HCT116 (cell line): ENCODE data around the gene C20orf144.

Experiments used
- CBX3 ChIP-seq: IDR thresholded peaks from 2 replicates; pipeline ENCODE4 v1.6.1; 2012; ENCODE audit warnings: low read depth
- CEBPB ChIP-seq: IDR thresholded peaks from 2 replicates; pipeline ENCODE4 v1.6.1; 2012; ENCODE audit warnings: low read depth
- EGR1 ChIP-seq: IDR thresholded peaks from 2 replicates; pipeline ENCODE4 v1.6.1; 2012; ENCODE audit warnings: low read depth
- EZH2 ChIP-seq: fragments of 200-600 bp; sonication (generic); IDR thresholded peaks from 2 replicates; pipeline ENCODE4 v1.6.1; 2017; ENCODE audit warnings: antibody characterized with exemption, mixed run types
- POLR2A ChIP-seq: IDR thresholded peaks from 2 replicates; pipeline ENCODE4 v1.7.0; 2011; ENCODE audit warnings: borderline replicate concordance; ENCODE audit not compliant: insufficient read depth, insufficient read length; ENCODE audit errors: extremely low read depth
- POLR2AphosphoS5 ChIP-seq: IDR thresholded peaks from 2 replicates; pipeline ENCODE4 v1.6.1; 2011; ENCODE audit warnings: mild to moderate bottlenecking, low read depth, low read length, moderate library complexity
- SP1 ChIP-seq: IDR thresholded peaks from 2 replicates; pipeline ENCODE4 v1.6.1; 2012; ENCODE audit warnings: low read depth
- TCF7L2 ChIP-seq: IDR thresholded peaks from 2 replicates; pipeline ENCODE4 v1.7.0; 2011; ENCODE audit warnings: borderline replicate concordance, inconsistent platforms; ENCODE audit not compliant: insufficient read depth, insufficient read length; ENCODE audit errors: extremely low read depth
- YY1 ChIP-seq: IDR thresholded peaks from 2 replicates; pipeline ENCODE4 v1.6.1; 2011; ENCODE audit warnings: low read length, low read depth, moderate library complexity, mild to moderate bottlenecking; ENCODE audit not compliant: insufficient replicate concordance; ENCODE audit errors: extremely low read depth
- TF ChIP-seq, protein P1 (sequence below): IDR thresholded peaks from 2 replicates; pipeline ENCODE4 v1.6.1; 2011; ENCODE audit warnings: mild to moderate bottlenecking, low read length, moderate library complexity; ENCODE audit not compliant: insufficient replicate concordance; ENCODE audit errors: extremely low read depth
- TF ChIP-seq, protein P2 (sequence below), 3 experiments: fragments of 200-600 bp in 1 of 3; sonication (generic) in 1 of 3; IDR thresholded peaks in 2 of 3; conservative IDR thresholded peaks in 1 of 3; 2 replicates each; pipeline ENCODE4 v1.5.1; 2012 to 2017; ENCODE audit warnings: low read depth in 2 of 3, low read length in 2 of 3, antibody characterized with exemption in 1 of 3, borderline replicate concordance in 1 of 3, control low read depth in 1 of 3, mild to moderate bottlenecking in 1 of 3, mixed read lengths in 1 of 3, mixed run types in 1 of 3, moderate library complexity in 1 of 3; ENCODE audit not compliant: insufficient read depth in 1 of 3
- TF ChIP-seq, protein P3 (sequence below): IDR thresholded peaks from 2 replicates; pipeline ENCODE4 v1.6.1; 2012; ENCODE audit warnings: low read depth
- TF ChIP-seq, protein P4 (sequence below): IDR thresholded peaks from 2 replicates; pipeline ENCODE4 v1.6.1; 2012

DNA sequence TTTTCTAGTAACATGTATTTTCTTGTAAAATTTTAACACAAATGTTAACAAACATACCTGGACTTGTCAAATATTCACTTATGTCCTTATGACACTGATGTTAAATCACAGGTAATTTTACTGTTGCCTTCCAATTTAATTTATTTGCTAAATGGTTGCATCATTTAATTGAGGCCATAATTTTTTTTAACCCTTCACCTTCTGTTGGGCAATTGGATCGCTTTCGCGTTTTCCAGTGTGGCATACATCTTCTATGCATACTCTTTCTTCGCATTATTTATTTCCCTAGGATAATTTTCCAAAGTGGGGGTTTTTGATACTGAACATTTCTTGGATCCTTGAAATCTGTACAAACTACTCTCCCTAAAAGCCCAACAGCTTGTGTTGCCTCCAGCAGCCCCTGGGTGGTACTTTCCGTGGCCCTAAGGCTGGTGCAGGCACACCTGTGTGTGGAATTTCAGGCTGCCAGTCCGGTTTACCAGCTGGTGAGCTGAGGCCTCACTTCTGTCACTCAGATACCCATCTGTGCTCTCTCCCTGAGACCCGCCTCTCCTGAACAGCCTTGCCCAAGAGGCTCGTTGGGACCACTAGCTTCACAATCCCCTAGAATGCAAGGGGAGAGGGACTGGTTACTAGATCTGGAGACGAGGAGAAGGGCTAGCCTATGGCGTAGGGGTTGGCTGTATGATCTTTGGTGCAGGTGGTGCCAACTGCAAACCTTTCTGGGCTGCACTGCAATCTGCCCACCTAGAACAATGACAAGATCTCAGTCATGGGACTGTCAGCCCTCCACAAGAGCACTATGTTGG is 11.2 kb upstream of the C20orf144 start:
- TF ChIP-seq, protein P1, sequence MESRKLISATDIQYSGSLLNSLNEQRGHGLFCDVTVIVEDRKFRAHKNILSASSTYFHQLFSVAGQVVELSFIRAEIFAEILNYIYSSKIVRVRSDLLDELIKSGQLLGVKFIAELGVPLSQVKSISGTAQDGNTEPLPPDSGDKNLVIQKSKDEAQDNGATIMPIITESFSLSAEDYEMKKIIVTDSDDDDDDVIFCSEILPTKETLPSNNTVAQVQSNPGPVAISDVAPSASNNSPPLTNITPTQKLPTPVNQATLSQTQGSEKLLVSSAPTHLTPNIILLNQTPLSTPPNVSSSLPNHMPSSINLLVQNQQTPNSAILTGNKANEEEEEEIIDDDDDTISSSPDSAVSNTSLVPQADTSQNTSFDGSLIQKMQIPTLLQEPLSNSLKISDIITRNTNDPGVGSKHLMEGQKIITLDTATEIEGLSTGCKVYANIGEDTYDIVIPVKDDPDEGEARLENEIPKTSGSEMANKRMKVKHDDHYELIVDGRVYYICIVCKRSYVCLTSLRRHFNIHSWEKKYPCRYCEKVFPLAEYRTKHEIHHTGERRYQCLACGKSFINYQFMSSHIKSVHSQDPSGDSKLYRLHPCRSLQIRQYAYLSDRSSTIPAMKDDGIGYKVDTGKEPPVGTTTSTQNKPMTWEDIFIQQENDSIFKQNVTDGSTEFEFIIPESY, result no peak
- TF ChIP-seq, protein P2, sequence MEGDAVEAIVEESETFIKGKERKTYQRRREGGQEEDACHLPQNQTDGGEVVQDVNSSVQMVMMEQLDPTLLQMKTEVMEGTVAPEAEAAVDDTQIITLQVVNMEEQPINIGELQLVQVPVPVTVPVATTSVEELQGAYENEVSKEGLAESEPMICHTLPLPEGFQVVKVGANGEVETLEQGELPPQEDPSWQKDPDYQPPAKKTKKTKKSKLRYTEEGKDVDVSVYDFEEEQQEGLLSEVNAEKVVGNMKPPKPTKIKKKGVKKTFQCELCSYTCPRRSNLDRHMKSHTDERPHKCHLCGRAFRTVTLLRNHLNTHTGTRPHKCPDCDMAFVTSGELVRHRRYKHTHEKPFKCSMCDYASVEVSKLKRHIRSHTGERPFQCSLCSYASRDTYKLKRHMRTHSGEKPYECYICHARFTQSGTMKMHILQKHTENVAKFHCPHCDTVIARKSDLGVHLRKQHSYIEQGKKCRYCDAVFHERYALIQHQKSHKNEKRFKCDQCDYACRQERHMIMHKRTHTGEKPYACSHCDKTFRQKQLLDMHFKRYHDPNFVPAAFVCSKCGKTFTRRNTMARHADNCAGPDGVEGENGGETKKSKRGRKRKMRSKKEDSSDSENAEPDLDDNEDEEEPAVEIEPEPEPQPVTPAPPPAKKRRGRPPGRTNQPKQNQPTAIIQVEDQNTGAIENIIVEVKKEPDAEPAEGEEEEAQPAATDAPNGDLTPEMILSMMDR (IDR thresholded peaks at IDR 0.05 in 2 of 3, conservative IDR thresholded peaks at IDR 0.05 in 1 of 3; ENCODE audit: borderline replicate concordance in 1 of 3, insufficient read depth in 1 of 3, low read depth in 2 of 3, low read length in 2 of 3), result no peak
- TF ChIP-seq, protein P3, sequence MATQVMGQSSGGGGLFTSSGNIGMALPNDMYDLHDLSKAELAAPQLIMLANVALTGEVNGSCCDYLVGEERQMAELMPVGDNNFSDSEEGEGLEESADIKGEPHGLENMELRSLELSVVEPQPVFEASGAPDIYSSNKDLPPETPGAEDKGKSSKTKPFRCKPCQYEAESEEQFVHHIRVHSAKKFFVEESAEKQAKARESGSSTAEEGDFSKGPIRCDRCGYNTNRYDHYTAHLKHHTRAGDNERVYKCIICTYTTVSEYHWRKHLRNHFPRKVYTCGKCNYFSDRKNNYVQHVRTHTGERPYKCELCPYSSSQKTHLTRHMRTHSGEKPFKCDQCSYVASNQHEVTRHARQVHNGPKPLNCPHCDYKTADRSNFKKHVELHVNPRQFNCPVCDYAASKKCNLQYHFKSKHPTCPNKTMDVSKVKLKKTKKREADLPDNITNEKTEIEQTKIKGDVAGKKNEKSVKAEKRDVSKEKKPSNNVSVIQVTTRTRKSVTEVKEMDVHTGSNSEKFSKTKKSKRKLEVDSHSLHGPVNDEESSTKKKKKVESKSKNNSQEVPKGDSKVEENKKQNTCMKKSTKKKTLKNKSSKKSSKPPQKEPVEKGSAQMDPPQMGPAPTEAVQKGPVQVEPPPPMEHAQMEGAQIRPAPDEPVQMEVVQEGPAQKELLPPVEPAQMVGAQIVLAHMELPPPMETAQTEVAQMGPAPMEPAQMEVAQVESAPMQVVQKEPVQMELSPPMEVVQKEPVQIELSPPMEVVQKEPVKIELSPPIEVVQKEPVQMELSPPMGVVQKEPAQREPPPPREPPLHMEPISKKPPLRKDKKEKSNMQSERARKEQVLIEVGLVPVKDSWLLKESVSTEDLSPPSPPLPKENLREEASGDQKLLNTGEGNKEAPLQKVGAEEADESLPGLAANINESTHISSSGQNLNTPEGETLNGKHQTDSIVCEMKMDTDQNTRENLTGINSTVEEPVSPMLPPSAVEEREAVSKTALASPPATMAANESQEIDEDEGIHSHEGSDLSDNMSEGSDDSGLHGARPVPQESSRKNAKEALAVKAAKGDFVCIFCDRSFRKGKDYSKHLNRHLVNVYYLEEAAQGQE, result no peak
- TF ChIP-seq POLR2A (no peak), TCF7L2 (no peak), EZH2 (no peak), EGR1 (no peak), YY1 (no peak), CBX3 (no peak), POLR2AphosphoS5 (no peak), CEBPB (no peak), SP1 (no peak)
- TF ChIP-seq, protein P4, sequence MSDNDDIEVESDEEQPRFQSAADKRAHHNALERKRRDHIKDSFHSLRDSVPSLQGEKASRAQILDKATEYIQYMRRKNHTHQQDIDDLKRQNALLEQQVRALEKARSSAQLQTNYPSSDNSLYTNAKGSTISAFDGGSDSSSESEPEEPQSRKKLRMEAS, result no peak
